Adipocyte (in vitro differentiated cells): Measurements from ENCODE around the gene MAST2.

ENCODE experiments used
- DNase-seq: peaks from one replicate; pipeline ENCODE4 v3.0.0-alpha.2; 2015; ENCODE audit warnings: low read depth
- H3K27me3 ChIP-seq: replicated peaks from 2 replicates; pipeline ENCODE4 v1.7.0; 2013; ENCODE audit warnings: mild to moderate bottlenecking, low read length, moderate library complexity; ENCODE audit not compliant: control insufficient read depth, insufficient read depth
- H3K36me3 ChIP-seq: 2 replicates; pipeline ENCODE4 v1.7.0; 2013; ENCODE audit warnings: low read length, mild to moderate bottlenecking, moderate library complexity; ENCODE audit not compliant: control insufficient read depth, insufficient read depth, severe bottlenecking
- H3K4me1 ChIP-seq: 2 replicates; pipeline ENCODE4 v1.7.0; 2013; ENCODE audit warnings: mild to moderate bottlenecking, low read length, moderate library complexity; ENCODE audit not compliant: control insufficient read depth, insufficient read depth
- H3K4me3 ChIP-seq: 2 replicates; pipeline ENCODE4 v1.7.0; 2013; ENCODE audit warnings: mild to moderate bottlenecking, low read length, moderate library complexity
- H3K9ac ChIP-seq: 2 replicates; pipeline ENCODE4 v1.7.0; 2013; ENCODE audit warnings: mild to moderate bottlenecking, low read length, moderate library complexity
- H3K9me3 ChIP-seq: 2 replicates; pipeline ENCODE4 v1.7.0; 2013; ENCODE audit warnings: mild to moderate bottlenecking, low read length, moderate library complexity; ENCODE audit not compliant: control insufficient read depth

Gene MAST2

GRCh38 chr1:45971922-45972531, 168.6 kb downstream of the MAST2 start:
- Histone ChIP-seq H3K4me1 (no peaks in the 10 kb centered on the region), H3K9me3 (no peaks in the 10 kb centered on the region), H3K9ac (no peak overlapping the region), H3K36me3 (peaks cover 4% of the 10 kb centered on the region), H3K27me3 (no peaks in the 10 kb centered on the region), H3K4me3 (no peak overlapping the region)
- no peak for DNase-seq

- no peaks in the 10 kb centered on the region for H3K4me1 ChIP-seq
- no peaks in the 10 kb centered on the region for H3K9me3 ChIP-seq
- no peak for DNase-seq
- no peaks in the 10 kb centered on the region for H3K27me3 ChIP-seq
- no peak overlapping the region for H3K4me3 ChIP-seq
- no peak overlapping the region for H3K9ac ChIP-seq
- H3K36me3 ChIP-seq = peaks cover 4% of the 10 kb centered on the region
Measured at GRCh38 chr1:45972621-45973020, 169.2 kb downstream of the MAST2 start.

GRCh38 chr1:45973121-45973520, 169.7 kb downstream of the MAST2 start:
- H3K27me3 ChIP-seq = no peaks in the 10 kb centered on the region

GRCh38 chr1:45974541-45975269, 171.3 kb downstream of the MAST2 start:
- DNase-seq = peak; percentile 7
- Histone ChIP-seq H3K9ac (no peak overlapping the region), H3K27me3 (no peaks in the 10 kb centered on the region), H3K4me1 (no peaks in the 10 kb centered on the region), H3K9me3 (no peaks in the 10 kb centered on the region), H3K36me3 (peaks cover 4% of the 10 kb centered on the region), H3K4me3 (no peak overlapping the region)

More at GRCh38 chr1:45973121-45973520, 169.7 kb downstream of the MAST2 start:
- Histone ChIP-seq H3K9ac (no peak overlapping the region), H3K4me1 (no peaks in the 10 kb centered on the region), H3K9me3 (no peaks in the 10 kb centered on the region), H3K4me3 (no peak overlapping the region), H3K36me3 (peaks cover 4% of the 10 kb centered on the region)
- no peak for DNase-seq

GRCh38 chr1:45976623-45977022, 173.2 kb downstream of the MAST2 start:
- DNase-seq = no peak
- H3K9ac ChIP-seq = no peak overlapping the region
- H3K4me3 ChIP-seq = no peak overlapping the region
- no peaks in the 10 kb centered on the region for H3K27me3 ChIP-seq
- no peaks in the 10 kb centered on the region for H3K4me1 ChIP-seq
- peaks cover 4% of the 10 kb centered on the region for H3K36me3 ChIP-seq
- H3K9me3 ChIP-seq = peaks cover 3% of the 10 kb centered on the region

GRCh38 chr1:45979074-45979777, 175.8 kb downstream of the MAST2 start:
- peaks cover 3% of the 10 kb centered on the region for H3K9me3 ChIP-seq
- H3K9ac ChIP-seq = no peak overlapping the region
- no peaks in the 10 kb centered on the region for H3K36me3 ChIP-seq
- H3K27me3 ChIP-seq = no peaks in the 10 kb centered on the region
- peak; percentile 21 for DNase-seq
- H3K4me3 ChIP-seq = no peak overlapping the region
- H3K4me1 ChIP-seq = no peaks in the 10 kb centered on the region

GRCh38 chr1:45979778-45980176, 176.4 kb downstream of the MAST2 start:
- H3K9me3 ChIP-seq = peaks cover 3% of the 10 kb centered on the region

GRCh38 chr1:45982359-45982758, 178.9 kb downstream of the MAST2 start:
- Histone ChIP-seq H3K9ac (no peak overlapping the region), H3K27me3 (no peaks in the 10 kb centered on the region), H3K4me1 (no peaks in the 10 kb centered on the region)

More at GRCh38 chr1:45979778-45980176, 176.4 kb downstream of the MAST2 start:
- Histone ChIP-seq H3K36me3 (no peaks in the 10 kb centered on the region), H3K4me1 (no peaks in the 10 kb centered on the region), H3K27me3 (no peaks in the 10 kb centered on the region), H3K4me3 (no peak overlapping the region), H3K9ac (no peak overlapping the region)
- DNase-seq = no peak

GRCh38 chr1:45983967-45984366, 180.6 kb downstream of the MAST2 start:
- Histone ChIP-seq H3K4me3 (no peak overlapping the region), H3K4me1 (no peaks in the 10 kb centered on the region), H3K9me3 (peaks cover 3% of the 10 kb centered on the region), H3K27me3 (no peaks in the 10 kb centered on the region), H3K9ac (no peak overlapping the region), H3K36me3 (no peaks in the 10 kb centered on the region)
- no peak for DNase-seq

More at GRCh38 chr1:45982359-45982758, 178.9 kb downstream of the MAST2 start:
- H3K4me3 ChIP-seq = no peak overlapping the region
- H3K36me3 ChIP-seq = no peaks in the 10 kb centered on the region
- peaks cover 3% of the 10 kb centered on the region for H3K9me3 ChIP-seq
- DNase-seq = no peak

GRCh38 chr1:45987204-45987603, 183.8 kb downstream of the MAST2 start:
- Histone ChIP-seq H3K36me3 (no peaks in the 10 kb centered on the region), H3K4me3 (no peak overlapping the region), H3K27me3 (no peaks in the 10 kb centered on the region), H3K9me3 (no peaks in the 10 kb centered on the region), H3K4me1 (no peaks in the 10 kb centered on the region), H3K9ac (no peak overlapping the region)
- no peak for DNase-seq

- Histone ChIP-seq H3K4me1 (no peaks in the 10 kb centered on the region), H3K9ac (no peak overlapping the region)
- DNase-seq = no peak
Measured at GRCh38 chr1:45989249-45989648, 185.8 kb downstream of the MAST2 start.

More at GRCh38 chr1:45989249-45989648, 185.8 kb downstream of the MAST2 start:
- Histone ChIP-seq H3K27me3 (no peaks in the 10 kb centered on the region), H3K9me3 (no peaks in the 10 kb centered on the region), H3K4me3 (no peak overlapping the region), H3K36me3 (no peaks in the 10 kb centered on the region)
